Measurements from ENCODE around the gene GGA1.

The GGA1 gene

DNA sequence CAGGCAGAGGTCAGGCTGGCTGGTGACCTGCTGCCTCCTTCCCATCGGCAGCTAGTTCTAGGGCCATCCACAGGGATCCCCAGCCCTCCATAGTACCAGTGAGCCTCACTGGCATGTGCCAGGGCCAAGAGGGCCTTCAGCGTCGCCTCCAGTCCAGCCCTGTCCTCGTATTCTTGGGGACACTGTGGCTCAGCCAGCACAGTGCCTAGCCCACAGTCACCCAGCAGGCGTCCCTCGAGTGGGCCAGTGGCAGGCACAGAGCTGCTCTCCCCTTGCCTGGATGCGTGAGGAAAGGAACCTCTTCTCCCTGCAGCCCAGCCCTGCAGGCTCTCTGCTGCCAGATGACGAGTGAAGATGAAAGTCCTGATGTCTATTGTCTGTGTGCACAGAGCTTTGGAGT, 20.2 kb downstream of the GGA1 start:
- peaks cover 54% of the 10 kb centered on the region; the same call in 1 of the 2 replicates for H3K36me3 ChIP-seq (ENCODE audit: insufficient read depth, low read length)
- no peak for TF ChIP-seq EZH2 (IDR thresholded peaks at IDR 0.05; ENCODE audit: borderline replicate concordance, low read length)
- TF ChIP-seq, protein P1, sequence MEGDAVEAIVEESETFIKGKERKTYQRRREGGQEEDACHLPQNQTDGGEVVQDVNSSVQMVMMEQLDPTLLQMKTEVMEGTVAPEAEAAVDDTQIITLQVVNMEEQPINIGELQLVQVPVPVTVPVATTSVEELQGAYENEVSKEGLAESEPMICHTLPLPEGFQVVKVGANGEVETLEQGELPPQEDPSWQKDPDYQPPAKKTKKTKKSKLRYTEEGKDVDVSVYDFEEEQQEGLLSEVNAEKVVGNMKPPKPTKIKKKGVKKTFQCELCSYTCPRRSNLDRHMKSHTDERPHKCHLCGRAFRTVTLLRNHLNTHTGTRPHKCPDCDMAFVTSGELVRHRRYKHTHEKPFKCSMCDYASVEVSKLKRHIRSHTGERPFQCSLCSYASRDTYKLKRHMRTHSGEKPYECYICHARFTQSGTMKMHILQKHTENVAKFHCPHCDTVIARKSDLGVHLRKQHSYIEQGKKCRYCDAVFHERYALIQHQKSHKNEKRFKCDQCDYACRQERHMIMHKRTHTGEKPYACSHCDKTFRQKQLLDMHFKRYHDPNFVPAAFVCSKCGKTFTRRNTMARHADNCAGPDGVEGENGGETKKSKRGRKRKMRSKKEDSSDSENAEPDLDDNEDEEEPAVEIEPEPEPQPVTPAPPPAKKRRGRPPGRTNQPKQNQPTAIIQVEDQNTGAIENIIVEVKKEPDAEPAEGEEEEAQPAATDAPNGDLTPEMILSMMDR (IDR thresholded peaks at IDR 0.05; ENCODE audit: low read length): no peak
- H3K9ac ChIP-seq (ENCODE audit: low read length): no peak overlapping the region
- no peaks in the 10 kb centered on the region for H4K20me1 ChIP-seq (ENCODE audit: insufficient read depth, low read length)
- H3K9me3 ChIP-seq (ENCODE audit: low read length): no peaks in the 10 kb centered on the region
- H3K4me2 ChIP-seq (ENCODE audit: low read length): no peak overlapping the region
- no peak overlapping the region for H2AFZ ChIP-seq (ENCODE audit: low read length)
- H3K79me2 ChIP-seq (ENCODE audit: insufficient read depth, low read length): no peaks in the 10 kb centered on the region
- no peaks in the 10 kb centered on the region for H3K9me2 ChIP-seq (ENCODE audit: low read depth, low read length)
- peak overlapping the region; percentile 78 for H3K27ac ChIP-seq (ENCODE audit: low read depth, low read length, poor library complexity, severe bottlenecking)
- H3K4me3 ChIP-seq (ENCODE audit: low read depth, low read length, poor library complexity, severe bottlenecking): no peak overlapping the region
- H3F3A ChIP-seq (ENCODE audit: insufficient read depth, low read length): no peaks in the 10 kb centered on the region
- no peaks in the 10 kb centered on the region for H3K27me3 ChIP-seq (ENCODE audit: insufficient read depth, low read length)
- H3K4me1 ChIP-seq (ENCODE audit: insufficient read depth, low read length, severe bottlenecking): peaks cover 39% of the 10 kb centered on the region

DNA sequence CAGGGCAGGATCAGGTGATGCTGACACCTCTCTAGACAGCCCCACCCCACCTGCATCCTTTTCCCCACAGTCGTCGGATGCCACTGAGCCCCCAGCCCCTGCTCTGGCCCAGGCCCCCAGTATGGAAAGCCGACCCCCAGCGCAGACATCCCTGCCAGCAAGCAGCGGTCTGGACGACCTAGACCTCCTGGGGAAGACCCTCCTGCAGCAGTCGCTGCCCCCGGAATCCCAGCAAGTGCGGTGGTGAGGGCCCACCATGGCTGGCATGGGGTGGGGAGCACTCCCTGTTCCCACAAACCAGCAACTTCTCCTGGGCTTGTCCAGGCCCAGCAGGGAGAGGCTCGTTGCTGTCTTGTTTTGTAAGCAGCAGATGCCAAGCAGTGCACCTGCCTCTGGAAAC, 21.3 kb downstream of the GGA1 start:
- Histone ChIP-seq H2AFZ (ENCODE audit: low read length) (no peak overlapping the region), H3K4me3 (ENCODE audit: low read depth, low read length, poor library complexity, severe bottlenecking) (no peak overlapping the region), H3K27ac (ENCODE audit: low read depth, low read length, poor library complexity, severe bottlenecking) (no peak overlapping the region), H3K79me2 (ENCODE audit: insufficient read depth, low read length) (no peaks in the 10 kb centered on the region), H4K20me1 (ENCODE audit: insufficient read depth, low read length) (no peaks in the 10 kb centered on the region), H3K9ac (ENCODE audit: low read length) (no peak overlapping the region), H3F3A (ENCODE audit: insufficient read depth, low read length) (no peaks in the 10 kb centered on the region), H3K9me2 (ENCODE audit: low read depth, low read length) (no peaks in the 10 kb centered on the region), H3K36me3 (ENCODE audit: insufficient read depth, low read length) (peaks cover 50% of the 10 kb centered on the region; the same call in 1 of the 2 replicates), H3K9me3 (ENCODE audit: low read length) (no peaks in the 10 kb centered on the region), H3K4me2 (ENCODE audit: low read length) (no peak overlapping the region), H3K27me3 (ENCODE audit: insufficient read depth, low read length) (no peaks in the 10 kb centered on the region), H3K4me1 (ENCODE audit: insufficient read depth, low read length, severe bottlenecking) (peaks cover 46% of the 10 kb centered on the region)
- no peak for TF ChIP-seq EZH2 (IDR thresholded peaks at IDR 0.05; ENCODE audit: borderline replicate concordance, low read length)
- TF ChIP-seq, protein P1 (IDR thresholded peaks at IDR 0.05; ENCODE audit: low read length): no peak

DNA sequence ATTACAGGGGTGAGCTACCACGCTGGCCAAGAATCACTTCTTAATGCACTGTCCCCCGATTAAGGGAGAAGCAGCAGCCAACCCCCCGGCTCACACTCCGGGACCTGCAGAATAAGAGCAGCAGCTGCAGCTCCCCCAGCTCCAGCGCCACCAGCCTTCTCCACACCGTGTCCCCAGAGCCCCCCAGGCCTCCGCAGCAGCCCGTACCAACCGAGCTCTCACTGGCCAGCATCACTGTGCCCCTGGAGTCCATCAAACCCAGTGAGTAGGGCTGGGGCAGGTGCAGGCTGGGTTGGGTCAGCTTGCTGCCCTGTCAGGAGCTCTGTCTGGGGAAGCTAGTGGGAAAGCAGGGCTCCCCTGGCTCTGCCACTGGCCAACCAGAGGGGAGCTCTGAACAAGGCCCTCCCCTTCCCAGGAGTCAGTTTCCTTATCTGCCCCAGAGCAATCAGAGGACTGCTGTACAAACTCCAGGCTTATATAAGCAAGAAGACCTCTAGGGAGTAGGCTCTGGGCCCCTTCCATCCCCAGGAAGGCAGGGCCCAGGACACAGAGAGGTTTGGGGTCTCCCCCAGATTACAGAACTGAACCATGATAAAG, 22.3 kb downstream of the GGA1 start:
- Histone ChIP-seq H2AFZ (ENCODE audit: low read length) (no peak overlapping the region), H3K4me3 (ENCODE audit: low read depth, low read length, poor library complexity, severe bottlenecking) (no peak overlapping the region), H3K27ac (ENCODE audit: low read depth, low read length, poor library complexity, severe bottlenecking) (no peak overlapping the region), H3K4me1 (ENCODE audit: insufficient read depth, low read length, severe bottlenecking) (peaks cover 45% of the 10 kb centered on the region), H3K9ac (ENCODE audit: low read length) (no peak overlapping the region), H3K9me2 (ENCODE audit: low read depth, low read length) (no peaks in the 10 kb centered on the region), H3K27me3 (ENCODE audit: insufficient read depth, low read length) (no peaks in the 10 kb centered on the region), H3K4me2 (ENCODE audit: low read length) (no peak overlapping the region), H3F3A (ENCODE audit: insufficient read depth, low read length) (no peaks in the 10 kb centered on the region), H4K20me1 (ENCODE audit: insufficient read depth, low read length) (no peaks in the 10 kb centered on the region), H3K36me3 (ENCODE audit: insufficient read depth, low read length) (peaks cover 45% of the 10 kb centered on the region; the same call in 1 of the 2 replicates), H3K9me3 (ENCODE audit: low read length) (no peaks in the 10 kb centered on the region), H3K79me2 (ENCODE audit: insufficient read depth, low read length) (no peaks in the 10 kb centered on the region)
- TF ChIP-seq, protein P1 (IDR thresholded peaks at IDR 0.05; ENCODE audit: low read length): no peak
- TF ChIP-seq EZH2 (IDR thresholded peaks at IDR 0.05; ENCODE audit: borderline replicate concordance, low read length): no peak

Measured in OCI-LY1 (cell line).